Neural cell (in vitro differentiated cells): ENCODE measurements around the gene C18orf32. TPM values are rescaled to one million over a fixed set of nuclear protein-coding genes. Genes with fewer than 3 reads are reported as not detected.

Experiments
- H2AFZ ChIP-seq: fragments of 200-600, 300-800 bp; sonication (generic), shearing (Covaris generic); 2 replicates; pipeline ENCODE4 v1.6.0; 2014; ENCODE audit warnings: low read depth, mild to moderate bottlenecking, antibody characterized with exemption, low read length, moderate library complexity
- H3F3A ChIP-seq: fragments of 200-600 bp; shearing (Covaris generic); 2 replicates; pipeline ENCODE4 v1.6.1; 2016; ENCODE audit warnings: mild to moderate bottlenecking, moderate library complexity, mixed read lengths, antibody characterized with exemption, low read length; ENCODE audit not compliant: insufficient read depth, poor library complexity, severe bottlenecking
- H3K27ac ChIP-seq: fragments of 200-600, 300-800 bp; sonication (generic), shearing (Covaris generic); 2 replicates; pipeline ENCODE4 v1.5.1; 2014; ENCODE audit warnings: mild to moderate bottlenecking, low read length, moderate library complexity
- H3K27me3 ChIP-seq: fragments of 300-800, 200-600 bp; sonication (generic), shearing (Covaris generic); 2 replicates; pipeline ENCODE4 v1.6.0; 2014; ENCODE audit warnings: mild to moderate bottlenecking, low read depth, low read length, moderate library complexity; ENCODE audit not compliant: insufficient read depth
- H3K36me3 ChIP-seq: fragments of 300-800, 200-600 bp; sonication (generic), shearing (Covaris generic); 2 replicates; pipeline ENCODE4 v1.5.1; 2014; ENCODE audit warnings: mild to moderate bottlenecking, antibody characterized with exemption, low read length, moderate library complexity; ENCODE audit not compliant: insufficient read depth
- H3K4me2 ChIP-seq: fragments of 300-800, 200-600 bp; sonication (generic), shearing (Covaris generic); 2 replicates; pipeline ENCODE4 v1.6.0; 2014; ENCODE audit warnings: mild to moderate bottlenecking, low read length
- H3K4me3 ChIP-seq: fragments of 300-800, 200-600 bp; sonication (generic), shearing (Covaris generic); 2 replicates; pipeline ENCODE4 v1.5.1; 2014; ENCODE audit warnings: mild to moderate bottlenecking, low read length, moderate library complexity
- H3K79me2 ChIP-seq: fragments of 200-600 bp; shearing (Covaris generic); replicated peaks from 2 replicates; pipeline ENCODE4 v1.6.0; 2014; ENCODE audit warnings: mild to moderate bottlenecking, low read length, moderate library complexity; ENCODE audit not compliant: insufficient read depth
- H3K9ac ChIP-seq: fragments of 300-800, 200-600 bp; sonication (generic), shearing (Covaris generic); 2 replicates; pipeline ENCODE4 v1.6.1; 2016; ENCODE audit warnings: mild to moderate bottlenecking, low read length, mixed read lengths
- H3K9me2 ChIP-seq: fragments of 200-600 bp; shearing (Covaris generic); 2 replicates; pipeline ENCODE4 v1.6.1; 2016; ENCODE audit warnings: mild to moderate bottlenecking, low read length, mixed read lengths; ENCODE audit not compliant: insufficient read depth
- H3K9me3 ChIP-seq: fragments of 200-600, 300-800 bp; sonication (generic), shearing (Covaris generic); 2 replicates; pipeline ENCODE4 v1.6.1; 2016; ENCODE audit warnings: mild to moderate bottlenecking, mixed run types, low read length, moderate library complexity, mixed read lengths
- H4K20me1 ChIP-seq: fragments of 200-600 bp; shearing (Covaris generic); 2 replicates; pipeline ENCODE4 v1.6.1; 2016; ENCODE audit warnings: mild to moderate bottlenecking, mixed run types; ENCODE audit not compliant: insufficient read depth
- EP300 ChIP-seq: fragments of 450-650 bp; conservative IDR thresholded peaks from 2 replicates; pipeline ENCODE4 v1.6.1; 2014; ENCODE audit warnings: antibody characterized with exemption, mild to moderate bottlenecking, moderate library complexity; ENCODE audit not compliant: poor library complexity, severe bottlenecking
- EZH2 ChIP-seq: fragments of 200-600, 300-800 bp; shearing (Covaris generic), sonication (generic); IDR thresholded peaks from 2 replicates; pipeline ENCODE4 v1.6.1; 2014; ENCODE audit warnings: antibody characterized with exemption, low read length, borderline replicate concordance, mild to moderate bottlenecking; ENCODE audit not compliant: insufficient read depth, poor library complexity, severe bottlenecking
- MXI1 ChIP-seq: fragments of 450-650 bp; conservative IDR thresholded peaks from 2 replicates; pipeline ENCODE4 v1.6.1; 2014; ENCODE audit warnings: antibody characterized with exemption, mild to moderate bottlenecking; ENCODE audit not compliant: poor library complexity, severe bottlenecking
- POLR2AphosphoS5 ChIP-seq: IDR thresholded peaks from 2 replicates; pipeline ENCODE4 v1.6.1; 2012
- RAD21 ChIP-seq: fragments of 450-650 bp; conservative IDR thresholded peaks from 2 replicates; pipeline ENCODE4 v1.6.1; 2014; ENCODE audit warnings: antibody characterized with exemption, mild to moderate bottlenecking, moderate library complexity
- SMC3 ChIP-seq: fragments of 450-650 bp; conservative IDR thresholded peaks from 2 replicates; pipeline ENCODE4 v1.6.1; 2014; ENCODE audit warnings: antibody characterized with exemption, mild to moderate bottlenecking, moderate library complexity; ENCODE audit not compliant: poor library complexity
- TAF1 ChIP-seq: IDR thresholded peaks from 2 replicates; pipeline ENCODE4 v1.6.1; 2012; ENCODE audit warnings: low read depth
- polyA plus RNA-seq: library from polyadenylated mRNA; depleted of rRNA; stranded (reverse); fragments of >200 nt; gene quantifications from 2 replicates; pipeline ENCODE4 v1.2.3, GENCODE V29; 2014
- TF ChIP-seq, protein P1 (sequence below): IDR thresholded peaks from 2 replicates; pipeline ENCODE4 v1.6.1; 2012; ENCODE audit warnings: borderline replicate concordance
- TF ChIP-seq, protein P2 (sequence below): fragments of 450-650 bp; IDR thresholded peaks from 2 replicates; pipeline ENCODE4 v1.5.1; 2014; ENCODE audit warnings: antibody characterized with exemption, mild to moderate bottlenecking, moderate library complexity; ENCODE audit not compliant: poor library complexity, severe bottlenecking

Gene C18orf32
- polyA plus RNA-seq, 1 donor from 2014 or later: 594 TPM

DNA sequence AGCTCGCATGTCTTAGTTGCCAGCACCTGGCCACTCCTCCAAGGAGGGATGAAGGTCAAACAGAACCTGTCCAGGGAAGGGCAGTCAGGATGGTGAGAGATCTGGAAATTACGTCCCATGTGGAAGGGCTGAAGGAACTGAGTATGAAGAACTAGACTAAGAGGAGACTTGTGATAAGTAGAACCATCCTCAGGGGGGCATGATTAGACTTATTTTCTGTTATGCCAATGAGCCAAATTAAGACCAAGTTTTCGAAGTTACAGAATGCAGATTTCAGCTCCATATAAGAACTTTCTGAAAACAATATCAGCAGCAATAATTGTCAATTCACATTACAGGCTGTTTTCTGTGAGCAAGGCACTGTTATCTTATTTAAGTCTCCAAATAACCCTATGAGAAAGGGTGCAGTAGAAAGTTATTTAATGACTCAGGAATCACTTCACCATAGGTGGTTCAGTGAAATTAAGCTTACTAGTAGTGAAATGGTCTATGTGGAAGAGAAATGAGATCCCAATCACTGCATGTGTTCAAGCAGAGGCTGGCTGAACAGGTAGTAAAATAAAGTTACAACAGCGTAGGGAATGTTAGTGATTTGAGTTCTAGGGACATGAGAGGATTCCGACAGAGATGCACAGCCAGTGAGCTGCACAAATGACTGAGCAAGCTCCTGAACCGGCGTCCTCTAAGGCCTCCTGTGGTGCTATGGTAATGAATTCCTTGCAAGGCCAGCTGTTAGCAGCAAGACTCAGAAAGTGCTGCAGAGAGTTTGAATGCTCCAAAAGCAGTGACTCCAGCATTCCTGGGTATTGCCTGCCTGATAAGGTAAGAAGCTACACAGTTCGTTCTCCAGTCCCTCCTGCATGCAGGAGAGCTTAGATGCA, 22.1 kb downstream of the C18orf32 start:
- TF ChIP-seq SMC3 (no peak), RAD21 (no peak), TAF1 (no peak), POLR2AphosphoS5 (no peak), MXI1 (no peak), EZH2 (no peak), EP300 (no peak)
- TF ChIP-seq, protein P1, sequence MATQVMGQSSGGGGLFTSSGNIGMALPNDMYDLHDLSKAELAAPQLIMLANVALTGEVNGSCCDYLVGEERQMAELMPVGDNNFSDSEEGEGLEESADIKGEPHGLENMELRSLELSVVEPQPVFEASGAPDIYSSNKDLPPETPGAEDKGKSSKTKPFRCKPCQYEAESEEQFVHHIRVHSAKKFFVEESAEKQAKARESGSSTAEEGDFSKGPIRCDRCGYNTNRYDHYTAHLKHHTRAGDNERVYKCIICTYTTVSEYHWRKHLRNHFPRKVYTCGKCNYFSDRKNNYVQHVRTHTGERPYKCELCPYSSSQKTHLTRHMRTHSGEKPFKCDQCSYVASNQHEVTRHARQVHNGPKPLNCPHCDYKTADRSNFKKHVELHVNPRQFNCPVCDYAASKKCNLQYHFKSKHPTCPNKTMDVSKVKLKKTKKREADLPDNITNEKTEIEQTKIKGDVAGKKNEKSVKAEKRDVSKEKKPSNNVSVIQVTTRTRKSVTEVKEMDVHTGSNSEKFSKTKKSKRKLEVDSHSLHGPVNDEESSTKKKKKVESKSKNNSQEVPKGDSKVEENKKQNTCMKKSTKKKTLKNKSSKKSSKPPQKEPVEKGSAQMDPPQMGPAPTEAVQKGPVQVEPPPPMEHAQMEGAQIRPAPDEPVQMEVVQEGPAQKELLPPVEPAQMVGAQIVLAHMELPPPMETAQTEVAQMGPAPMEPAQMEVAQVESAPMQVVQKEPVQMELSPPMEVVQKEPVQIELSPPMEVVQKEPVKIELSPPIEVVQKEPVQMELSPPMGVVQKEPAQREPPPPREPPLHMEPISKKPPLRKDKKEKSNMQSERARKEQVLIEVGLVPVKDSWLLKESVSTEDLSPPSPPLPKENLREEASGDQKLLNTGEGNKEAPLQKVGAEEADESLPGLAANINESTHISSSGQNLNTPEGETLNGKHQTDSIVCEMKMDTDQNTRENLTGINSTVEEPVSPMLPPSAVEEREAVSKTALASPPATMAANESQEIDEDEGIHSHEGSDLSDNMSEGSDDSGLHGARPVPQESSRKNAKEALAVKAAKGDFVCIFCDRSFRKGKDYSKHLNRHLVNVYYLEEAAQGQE: no peak
- TF ChIP-seq, protein P2, sequence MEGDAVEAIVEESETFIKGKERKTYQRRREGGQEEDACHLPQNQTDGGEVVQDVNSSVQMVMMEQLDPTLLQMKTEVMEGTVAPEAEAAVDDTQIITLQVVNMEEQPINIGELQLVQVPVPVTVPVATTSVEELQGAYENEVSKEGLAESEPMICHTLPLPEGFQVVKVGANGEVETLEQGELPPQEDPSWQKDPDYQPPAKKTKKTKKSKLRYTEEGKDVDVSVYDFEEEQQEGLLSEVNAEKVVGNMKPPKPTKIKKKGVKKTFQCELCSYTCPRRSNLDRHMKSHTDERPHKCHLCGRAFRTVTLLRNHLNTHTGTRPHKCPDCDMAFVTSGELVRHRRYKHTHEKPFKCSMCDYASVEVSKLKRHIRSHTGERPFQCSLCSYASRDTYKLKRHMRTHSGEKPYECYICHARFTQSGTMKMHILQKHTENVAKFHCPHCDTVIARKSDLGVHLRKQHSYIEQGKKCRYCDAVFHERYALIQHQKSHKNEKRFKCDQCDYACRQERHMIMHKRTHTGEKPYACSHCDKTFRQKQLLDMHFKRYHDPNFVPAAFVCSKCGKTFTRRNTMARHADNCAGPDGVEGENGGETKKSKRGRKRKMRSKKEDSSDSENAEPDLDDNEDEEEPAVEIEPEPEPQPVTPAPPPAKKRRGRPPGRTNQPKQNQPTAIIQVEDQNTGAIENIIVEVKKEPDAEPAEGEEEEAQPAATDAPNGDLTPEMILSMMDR: no peak
- Histone ChIP-seq H4K20me1 (no peaks in the 10 kb centered on the region), H3K27ac (no peak overlapping the region), H3F3A (no peaks in the 10 kb centered on the region), H3K9me2 (no peaks in the 10 kb centered on the region), H3K79me2 (no peaks in the 10 kb centered on the region), H3K9ac (no peak overlapping the region), H3K9me3 (no peaks in the 10 kb centered on the region), H3K27me3 (no peaks in the 10 kb centered on the region), H2AFZ (no peak overlapping the region), H3K4me2 (no peak overlapping the region), H3K4me3 (no peak overlapping the region), H3K36me3 (no peaks in the 10 kb centered on the region)

- Histone ChIP-seq H3K9me2 (no peaks in the 10 kb centered on the region), H3K27ac (no peak overlapping the region), H3K79me2 (peaks cover 4% of the 10 kb centered on the region), H3K36me3 (no peaks in the 10 kb centered on the region), H3K27me3 (no peaks in the 10 kb centered on the region), H2AFZ (no peak overlapping the region), H4K20me1 (no peaks in the 10 kb centered on the region), H3K9ac (no peak overlapping the region), H3K4me2 (no peak overlapping the region), H3F3A (no peaks in the 10 kb centered on the region), H3K4me3 (no peak overlapping the region), H3K9me3 (no peaks in the 10 kb centered on the region)
- TF ChIP-seq EZH2 (no peak), RAD21 (no peak), POLR2AphosphoS5 (no peak), EP300 (no peak), TAF1 (no peak), SMC3 (no peak)
- TF ChIP-seq, protein P2: no peak
- TF ChIP-seq, protein P1: no peak
Observed at GRCh38 chr18:49461602-49461977, 25.4 kb downstream of the C18orf32 start.
